Measurements from ENCODE around the gene PABPN1. TPM values are rescaled to one million over a fixed set of nuclear protein-coding genes. Genes with fewer than 3 reads are reported as not detected.
"Not testable (repeated sequence)": the region's sequence is repeated elsewhere in the genome, so short reads cannot be mapped to it uniquely, and the experiment has no call there.

Gene PABPN1
- total RNA-seq, 2 donors from 2014 or later, result 188 to 189 TPM

DNA sequence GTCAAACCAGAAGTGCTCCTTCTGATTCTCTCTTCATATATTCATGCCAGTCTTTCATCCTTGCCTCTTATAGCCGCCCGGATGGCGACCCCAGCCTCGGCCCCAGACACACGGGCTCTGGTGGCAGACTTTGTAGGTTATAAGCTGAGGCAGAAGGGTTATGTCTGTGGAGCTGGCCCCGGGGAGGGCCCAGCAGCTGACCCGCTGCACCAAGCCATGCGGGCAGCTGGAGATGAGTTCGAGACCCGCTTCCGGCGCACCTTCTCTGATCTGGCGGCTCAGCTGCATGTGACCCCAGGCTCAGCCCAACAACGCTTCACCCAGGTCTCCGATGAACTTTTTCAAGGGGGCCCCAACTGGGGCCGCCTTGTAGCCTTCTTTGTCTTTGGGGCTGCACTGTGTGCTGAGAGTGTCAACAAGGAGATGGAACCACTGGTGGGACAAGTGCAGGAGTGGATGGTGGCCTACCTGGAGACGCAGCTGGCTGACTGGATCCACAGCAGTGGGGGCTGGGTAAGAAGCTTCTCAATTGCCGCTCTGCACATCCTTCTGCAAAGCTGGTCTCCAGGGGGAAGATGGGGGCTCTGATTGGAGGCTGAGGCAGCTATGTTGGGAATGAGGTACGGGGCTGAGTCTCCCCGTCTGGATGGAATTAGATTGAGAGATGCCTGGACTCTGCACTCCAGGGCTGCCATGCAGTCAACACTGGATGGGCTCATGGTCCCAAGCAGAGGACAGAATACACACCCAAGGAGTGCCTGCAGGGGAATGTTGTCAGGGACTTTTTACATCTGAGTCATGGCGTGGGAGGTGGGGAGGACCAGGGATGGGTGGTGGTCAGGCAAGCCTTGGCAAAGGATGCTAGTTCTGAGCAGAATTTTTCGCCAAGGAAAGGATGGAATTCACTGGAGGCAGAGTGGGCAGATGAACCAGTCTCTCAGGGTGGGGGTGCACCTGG, 13.3 kb upstream of the PABPN1 start:
- Mint-ChIP-seq H3K27ac (no peak overlapping the region), H3K27me3 (ENCODE audit: low read depth) (peaks cover 29% of the 10 kb centered on the region), H3K4me1 (ENCODE audit: low read depth) (peaks cover 19% of the 10 kb centered on the region), H3K4me3 (peak overlapping the region in 1 of 2 donors; percentile 12), H3K36me3 (ENCODE audit: insufficient read depth in 2 of 2) (no peaks in the 10 kb centered on the region), H3K9me3 (no peaks in the 10 kb centered on the region)
- DNase-seq (no peak), ATAC-seq (replicated peaks in 1 of 2) (no peak)

DNA sequence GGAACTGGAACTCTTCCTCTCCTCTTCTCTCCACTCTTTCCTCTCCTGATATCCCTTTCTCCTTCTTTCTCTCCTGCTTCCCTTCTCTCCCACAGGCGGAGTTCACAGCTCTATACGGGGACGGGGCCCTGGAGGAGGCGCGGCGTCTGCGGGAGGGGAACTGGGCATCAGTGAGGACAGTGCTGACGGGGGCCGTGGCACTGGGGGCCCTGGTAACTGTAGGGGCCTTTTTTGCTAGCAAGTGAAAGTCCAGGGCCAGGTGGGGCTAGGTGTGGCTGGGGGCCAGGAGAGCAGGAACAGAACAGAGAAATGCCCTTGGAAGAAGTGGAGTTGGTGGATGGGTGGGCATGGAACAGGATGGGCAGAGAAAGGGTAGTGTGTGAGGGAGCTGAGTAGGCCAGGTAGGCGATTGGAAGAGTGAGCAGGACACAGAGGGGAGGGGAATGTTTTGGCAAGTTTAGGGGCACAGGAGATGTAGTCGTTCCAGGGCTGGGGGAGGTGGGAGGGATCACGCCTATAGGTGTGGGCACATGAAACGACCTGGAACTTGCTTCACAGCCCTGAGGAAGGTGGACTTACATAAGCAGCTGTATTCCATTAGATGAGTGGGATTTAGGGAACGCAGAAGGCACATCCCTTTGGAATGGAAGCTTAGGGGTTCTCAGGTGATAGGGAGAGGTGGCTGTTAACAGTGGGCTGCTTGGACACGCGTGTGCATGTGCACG, 12.4 kb upstream of the PABPN1 start:
- no peak for ATAC-seq (replicated peaks in 1 of 2)
- Mint-ChIP-seq H3K4me3 (no peak overlapping the region), H3K9me3 (no peaks in the 10 kb centered on the region), H3K36me3 (ENCODE audit: insufficient read depth in 2 of 2) (no peaks in the 10 kb centered on the region), H3K27me3 (ENCODE audit: low read depth) (peaks cover 29% of the 10 kb centered on the region), H3K4me1 (ENCODE audit: low read depth) (peaks cover 16% of the 10 kb centered on the region), H3K27ac (no peak overlapping the region)
- no peak for DNase-seq

DNA sequence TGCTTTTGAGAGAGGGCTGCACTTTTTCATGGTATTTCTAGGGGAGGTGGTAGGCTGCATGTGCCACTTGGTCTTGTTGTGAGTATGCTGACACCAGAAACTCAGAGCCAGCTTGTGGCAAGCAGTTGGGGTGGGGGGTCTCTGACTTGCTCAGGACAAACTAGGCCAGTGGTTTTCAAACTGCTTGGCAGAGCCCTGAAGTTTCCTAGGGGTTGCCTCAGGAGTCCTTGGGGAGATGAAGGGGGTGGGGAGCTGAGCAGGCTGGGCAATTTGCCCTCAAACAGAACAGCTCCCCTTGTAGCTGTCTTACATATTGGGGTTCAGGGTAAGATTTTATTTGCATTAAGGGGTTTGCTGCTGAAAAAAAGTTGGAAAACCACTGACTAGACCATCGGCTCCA, 10.7 kb upstream of the PABPN1 start:
- ATAC-seq (replicated peaks in 1 of 2) (no peak), DNase-seq (no peak)
- no peak overlapping the region for H3K27ac Mint-ChIP-seq
- no peaks in the 10 kb centered on the region for H3K36me3 Mint-ChIP-seq (ENCODE audit: insufficient read depth in 2 of 2)
- no peaks in the 10 kb centered on the region for H3K9me3 Mint-ChIP-seq
- peaks cover 16% of the 10 kb centered on the region for H3K4me1 Mint-ChIP-seq (ENCODE audit: low read depth)
- H3K27me3 Mint-ChIP-seq (ENCODE audit: low read depth), result peaks cover 19% of the 10 kb centered on the region
- H3K4me3 Mint-ChIP-seq, result no peak overlapping the region

DNA sequence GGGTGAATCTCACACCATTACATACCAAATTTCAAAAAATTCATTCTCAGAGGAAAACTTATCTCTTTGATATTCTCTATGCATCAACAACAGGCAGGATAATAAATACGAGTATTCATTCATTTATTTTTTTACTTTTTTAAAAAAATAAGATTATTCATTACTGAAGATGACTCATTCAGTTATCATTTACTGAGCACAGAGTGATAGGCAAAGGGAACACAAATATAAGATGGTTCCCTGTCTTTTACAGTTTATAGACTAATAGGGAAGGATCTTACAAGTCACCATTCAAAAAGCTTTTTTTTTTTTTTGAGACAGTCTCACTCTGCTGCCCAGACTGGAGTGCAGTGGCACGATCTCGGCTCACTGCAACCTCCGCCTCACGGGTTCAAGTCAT, 5.0 kb upstream of the PABPN1 start:
- H3K27me3 Mint-ChIP-seq (ENCODE audit: low read depth), result no peaks in the 10 kb centered on the region
- DNase-seq, result no peak
- H3K27ac Mint-ChIP-seq, result no peak overlapping the region
- peaks cover 0 to 3% of the 10 kb centered on the region in 2 donors for H3K36me3 Mint-ChIP-seq (ENCODE audit: insufficient read depth in 2 of 2)
- peaks cover 12% of the 10 kb centered on the region for H3K4me1 Mint-ChIP-seq (ENCODE audit: low read depth)
- H3K9me3 Mint-ChIP-seq, result peaks cover 0 to 2% of the 10 kb centered on the region in 2 donors
- ATAC-seq (replicated peaks in 1 of 2), result no peak
- H3K4me3 Mint-ChIP-seq, result no peak overlapping the region

DNA sequence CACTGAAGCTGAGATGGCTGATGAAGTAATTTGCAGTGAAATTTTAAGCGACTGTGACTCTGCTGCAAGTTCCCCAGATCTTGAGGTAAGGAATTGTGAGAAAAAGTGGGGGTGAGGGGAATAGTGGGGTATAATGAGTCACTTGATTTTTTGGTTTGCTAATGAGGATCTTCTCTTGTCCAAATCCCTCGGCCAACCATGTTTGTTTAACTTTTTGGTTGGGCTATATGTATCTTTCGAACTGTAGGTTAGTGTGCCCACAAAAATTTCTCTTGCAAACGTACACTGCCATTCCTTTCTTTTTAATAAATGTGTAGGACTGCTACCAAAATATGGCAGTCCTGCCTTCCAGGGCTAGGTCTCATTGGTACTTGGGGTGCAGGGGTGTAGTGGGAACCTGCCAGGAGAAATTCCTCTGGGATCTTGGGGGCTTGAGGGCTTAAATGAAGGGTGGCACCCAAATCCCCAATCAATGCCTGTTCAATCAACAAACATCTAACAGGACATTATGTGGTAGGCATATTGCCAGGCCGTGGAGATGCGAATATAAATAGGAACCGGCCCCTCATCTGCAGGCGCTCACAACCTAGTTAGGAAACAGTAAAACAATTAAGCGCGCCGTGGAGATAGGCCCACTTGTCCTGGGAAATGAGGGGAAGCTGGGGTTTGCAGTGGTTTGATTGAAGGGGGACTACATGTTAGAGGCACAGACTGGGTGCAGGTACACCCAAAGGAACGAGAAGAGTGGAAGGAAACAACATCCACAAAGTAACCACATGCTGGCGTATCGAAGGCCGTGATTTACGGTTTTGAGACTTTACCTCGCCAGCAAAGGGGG, 1.3 kb upstream of the PABPN1 start:
- H3K27me3 Mint-ChIP-seq (ENCODE audit: low read depth), result no peaks in the 10 kb centered on the region
- peak overlapping the region; percentile 81 to 90 for H3K4me3 Mint-ChIP-seq
- ATAC-seq (replicated peaks in 1 of 2), result no peak
- no peak for DNase-seq
- peaks cover 27% of the 10 kb centered on the region for H3K4me1 Mint-ChIP-seq (ENCODE audit: low read depth)
- H3K27ac Mint-ChIP-seq, result peak overlapping the region; percentile 94
- peaks cover 9 to 13% of the 10 kb centered on the region in 2 donors for H3K36me3 Mint-ChIP-seq (ENCODE audit: insufficient read depth in 2 of 2)
- peaks cover 0 to 2% of the 10 kb centered on the region in 2 donors for H3K9me3 Mint-ChIP-seq

DNA sequence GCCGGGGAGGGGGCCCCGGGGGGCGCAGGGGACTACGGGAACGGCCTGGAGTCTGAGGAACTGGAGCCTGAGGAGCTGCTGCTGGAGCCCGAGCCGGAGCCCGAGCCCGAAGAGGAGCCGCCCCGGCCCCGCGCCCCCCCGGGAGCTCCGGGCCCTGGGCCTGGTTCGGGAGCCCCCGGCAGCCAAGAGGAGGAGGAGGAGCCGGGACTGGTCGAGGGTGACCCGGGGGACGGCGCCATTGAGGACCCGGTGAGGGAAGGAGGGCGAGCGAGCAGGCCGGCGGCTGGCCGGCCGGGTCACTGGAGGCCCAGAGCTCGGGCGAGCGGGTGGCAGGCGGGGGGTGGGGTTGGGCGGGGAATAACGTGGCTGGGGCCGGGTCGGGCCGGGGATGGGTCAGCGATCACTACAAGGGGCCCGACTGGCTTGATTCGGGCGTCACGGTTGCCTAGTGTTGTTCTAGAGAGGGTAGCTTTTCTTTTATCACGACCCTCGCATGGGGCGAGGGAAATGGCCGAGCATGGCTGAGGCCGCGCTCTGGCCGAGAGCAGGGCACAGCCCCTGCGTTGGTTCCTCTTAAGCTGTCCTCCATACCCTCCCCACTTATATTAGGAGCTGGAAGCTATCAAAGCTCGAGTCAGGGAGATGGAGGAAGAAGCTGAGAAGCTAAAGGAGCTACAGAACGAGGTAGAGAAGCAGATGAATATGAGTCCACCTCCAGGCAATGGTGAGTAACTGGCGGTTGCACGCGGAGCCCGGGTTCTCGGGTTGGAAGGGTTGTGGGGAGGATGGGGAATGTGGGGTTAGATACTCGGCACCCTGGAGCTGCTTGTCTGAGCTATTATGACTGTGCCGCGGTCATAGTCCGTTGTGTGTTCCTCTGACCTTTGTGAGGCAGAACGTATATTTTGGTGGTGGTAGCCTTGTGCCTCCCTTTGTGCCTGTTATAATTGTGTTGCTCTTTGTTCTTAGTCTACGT, 603 bp downstream of the PABPN1 start:
- Mint-ChIP-seq H3K9me3 (peaks cover 0 to 2% of the 10 kb centered on the region in 2 donors), H3K27ac (peak overlapping the region; percentile 95), H3K4me1 (ENCODE audit: low read depth) (peaks cover 27% of the 10 kb centered on the region), H3K4me3 (peak overlapping the region; percentile 94 to 99), H3K27me3 (ENCODE audit: low read depth) (no peaks in the 10 kb centered on the region), H3K36me3 (ENCODE audit: insufficient read depth in 2 of 2) (peaks cover 12 to 14% of the 10 kb centered on the region in 2 donors)
- ATAC-seq (replicated peaks in 1 of 2) (peak; percentile 35 to 36), DNase-seq (peak; percentile 82 to 86)

DNA sequence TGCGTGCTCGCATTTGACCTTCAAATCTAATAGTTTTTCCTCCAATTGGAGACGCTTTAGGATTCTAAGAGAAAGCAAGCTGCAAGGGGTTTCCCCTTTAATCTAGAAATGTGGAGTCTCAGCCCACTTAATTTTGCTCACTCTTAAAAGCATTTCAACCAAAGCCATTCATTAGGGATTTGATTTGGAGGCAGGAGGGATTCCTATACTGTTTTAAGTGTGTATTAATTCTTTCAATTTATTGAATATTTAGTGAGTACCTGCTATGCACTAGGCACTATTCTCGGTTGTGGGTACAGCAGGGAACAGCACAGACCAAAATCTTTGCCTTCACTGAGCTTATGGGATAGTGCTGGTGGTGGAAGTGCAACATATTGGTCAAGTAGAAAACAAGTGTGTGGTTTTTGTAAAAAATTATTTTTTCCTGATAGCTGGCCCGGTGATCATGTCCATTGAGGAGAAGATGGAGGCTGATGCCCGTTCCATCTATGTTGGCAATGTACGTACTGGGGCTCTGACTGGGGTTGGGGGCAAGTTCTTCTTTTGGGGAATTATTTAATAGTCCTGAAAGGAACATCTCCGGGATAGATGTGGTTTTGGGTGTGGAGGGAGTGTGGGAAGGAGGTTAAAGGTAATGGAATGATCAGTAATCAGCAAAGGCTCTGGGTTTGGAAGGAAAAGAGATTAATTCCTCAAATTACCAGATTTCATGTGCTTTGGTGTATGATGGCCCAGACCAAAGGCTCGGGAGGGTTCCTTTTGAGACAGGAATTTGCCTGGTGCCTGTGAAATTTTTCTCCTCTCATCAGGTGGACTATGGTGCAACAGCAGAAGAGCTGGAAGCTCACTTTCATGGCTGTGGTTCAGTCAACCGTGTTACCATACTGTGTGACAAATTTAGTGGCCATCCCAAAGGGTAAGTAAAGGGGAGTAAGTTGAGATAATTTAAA, 1.6 kb downstream of the PABPN1 start:
- Mint-ChIP-seq H3K4me3 (peak overlapping the region; percentile 94 to 99), H3K36me3 (ENCODE audit: insufficient read depth in 2 of 2) (peaks cover 12 to 14% of the 10 kb centered on the region in 2 donors), H3K4me1 (ENCODE audit: low read depth) (peaks cover 27% of the 10 kb centered on the region), H3K27ac (peak overlapping the region; percentile 95), H3K9me3 (peaks cover 0 to 2% of the 10 kb centered on the region in 2 donors), H3K27me3 (ENCODE audit: low read depth) (no peaks in the 10 kb centered on the region)
- no peak for DNase-seq
- ATAC-seq (replicated peaks in 1 of 2), result no peak

DNA sequence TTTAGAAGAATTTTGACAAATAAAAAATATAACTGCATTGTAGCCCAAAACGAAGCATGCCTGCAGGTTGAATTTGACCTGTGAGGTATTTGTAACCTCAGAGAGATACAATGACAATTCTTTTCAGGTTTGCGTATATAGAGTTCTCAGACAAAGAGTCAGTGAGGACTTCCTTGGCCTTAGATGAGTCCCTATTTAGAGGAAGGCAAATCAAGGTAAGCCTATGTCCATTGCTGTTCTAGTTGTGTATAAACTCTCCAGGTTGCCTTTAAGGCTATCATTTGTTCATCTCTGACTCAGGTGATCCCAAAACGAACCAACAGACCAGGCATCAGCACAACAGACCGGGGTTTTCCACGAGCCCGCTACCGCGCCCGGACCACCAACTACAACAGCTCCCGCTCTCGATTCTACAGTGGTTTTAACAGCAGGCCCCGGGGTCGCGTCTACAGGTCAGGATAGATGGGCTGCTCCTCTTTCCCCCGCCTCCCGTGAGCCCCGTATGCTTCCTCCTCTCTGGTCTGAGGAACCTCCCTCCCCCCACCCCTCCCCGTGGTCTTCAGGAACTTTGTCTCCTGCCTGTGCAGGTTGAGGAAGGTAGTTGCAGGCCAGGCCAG, 2.7 kb downstream of the PABPN1 start:
- no peak for ATAC-seq (replicated peaks in 1 of 2)
- H3K27ac Mint-ChIP-seq, result no peak overlapping the region
- H3K4me1 Mint-ChIP-seq (ENCODE audit: low read depth), result peaks cover 34% of the 10 kb centered on the region
- no peak for DNase-seq
- no peak overlapping the region for H3K4me3 Mint-ChIP-seq
- peaks cover 0 to 2% of the 10 kb centered on the region in 2 donors for H3K9me3 Mint-ChIP-seq
- no peaks in the 10 kb centered on the region for H3K27me3 Mint-ChIP-seq (ENCODE audit: low read depth)
- H3K36me3 Mint-ChIP-seq (ENCODE audit: insufficient read depth in 2 of 2), result peaks cover 12 to 14% of the 10 kb centered on the region in 2 donors

DNA sequence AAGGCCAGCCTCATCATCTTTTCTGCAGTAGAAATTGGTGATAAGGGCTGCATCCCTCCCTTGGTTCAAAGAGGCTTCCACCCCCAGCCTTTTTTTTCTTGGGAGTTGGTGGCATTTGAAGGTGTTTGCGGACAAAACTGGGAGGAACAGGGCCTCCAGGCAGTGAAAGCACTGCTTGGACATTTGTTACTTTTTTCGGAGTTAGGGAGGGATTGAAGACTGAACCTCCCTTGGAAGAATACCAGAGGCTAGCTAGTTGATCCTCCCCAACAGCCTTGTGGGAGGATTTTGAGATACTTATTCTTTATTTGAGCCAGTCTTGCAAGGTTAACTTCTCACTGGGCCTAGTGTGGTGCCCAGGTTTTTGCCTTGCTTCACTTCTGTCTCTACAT, 3.2 kb downstream of the PABPN1 start:
- DNase-seq (no peak), ATAC-seq (replicated peaks in 1 of 2) (no peak)
- H3K27ac Mint-ChIP-seq, result no peak overlapping the region
- peaks cover 0 to 2% of the 10 kb centered on the region in 2 donors for H3K9me3 Mint-ChIP-seq
- H3K4me1 Mint-ChIP-seq (ENCODE audit: low read depth), result peaks cover 33% of the 10 kb centered on the region
- peaks cover 12 to 14% of the 10 kb centered on the region in 2 donors for H3K36me3 Mint-ChIP-seq (ENCODE audit: insufficient read depth in 2 of 2)
- H3K27me3 Mint-ChIP-seq (ENCODE audit: low read depth), result no peaks in the 10 kb centered on the region
- H3K4me3 Mint-ChIP-seq, result no peak overlapping the region

DNA sequence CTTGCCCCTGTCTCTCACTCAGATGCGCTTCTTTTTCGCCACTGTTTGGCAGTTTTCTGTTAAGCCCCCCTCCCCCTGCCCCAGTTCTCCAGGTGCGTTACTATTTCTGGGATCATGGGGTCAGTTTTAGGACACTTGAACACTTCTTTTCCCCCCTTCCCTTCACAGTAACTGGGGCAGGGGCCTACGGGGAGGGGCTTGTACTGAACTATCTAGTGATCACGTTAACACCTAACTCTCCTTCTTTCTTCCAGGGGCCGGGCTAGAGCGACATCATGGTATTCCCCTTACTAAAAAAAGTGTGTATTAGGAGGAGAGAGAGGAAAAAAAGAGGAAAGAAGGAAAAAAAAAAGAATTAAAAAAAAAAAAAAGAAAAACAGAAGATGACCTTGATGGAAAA, 3.7 kb downstream of the PABPN1 start:
- Mint-ChIP-seq H3K27me3 (ENCODE audit: low read depth) (no peaks in the 10 kb centered on the region), H3K4me3 (no peak overlapping the region), H3K9me3 (no peaks in the 10 kb centered on the region), H3K4me1 (ENCODE audit: low read depth) (peaks cover 28% of the 10 kb centered on the region), H3K27ac (no peak overlapping the region), H3K36me3 (ENCODE audit: insufficient read depth in 2 of 2) (peaks cover 12 to 14% of the 10 kb centered on the region in 2 donors)
- DNase-seq, result no peak
- no peak for ATAC-seq (replicated peaks in 1 of 2)

DNA sequence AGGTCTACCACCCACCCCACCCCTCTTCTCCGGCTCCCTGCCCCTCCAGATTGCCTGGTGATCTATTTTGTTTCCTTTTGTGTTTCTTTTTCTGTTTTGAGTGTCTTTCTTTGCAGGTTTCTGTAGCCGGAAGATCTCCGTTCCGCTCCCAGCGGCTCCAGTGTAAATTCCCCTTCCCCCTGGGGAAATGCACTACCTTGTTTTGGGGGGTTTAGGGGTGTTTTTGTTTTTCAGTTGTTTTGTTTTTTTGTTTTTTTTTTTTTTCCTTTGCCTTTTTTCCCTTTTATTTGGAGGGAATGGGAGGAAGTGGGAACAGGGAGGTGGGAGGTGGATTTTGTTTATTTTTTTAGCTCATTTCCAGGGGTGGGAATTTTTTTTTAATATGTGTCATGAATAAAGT, 4.5 kb downstream of the PABPN1 start:
- Mint-ChIP-seq H3K4me1 (ENCODE audit: low read depth) (peaks cover 22% of the 10 kb centered on the region), H3K36me3 (ENCODE audit: insufficient read depth in 2 of 2) (peaks cover 9 to 14% of the 10 kb centered on the region in 2 donors)

More for the DNA sequence above, 4.5 kb downstream of the PABPN1 start:
- not testable (repeated sequence) for H3K27me3 Mint-ChIP-seq (ENCODE audit: low read depth); H3K27ac Mint-ChIP-seq; ATAC-seq (replicated peaks in 1 of 2); DNase-seq; H3K9me3 Mint-ChIP-seq; H3K4me3 Mint-ChIP-seq
